ENCODE measurements around the gene DYNC2H1. TPM values are rescaled to one million over a fixed set of nuclear protein-coding genes. Genes with fewer than 3 reads are reported as not detected.

The DYNC2H1 gene, protein sequence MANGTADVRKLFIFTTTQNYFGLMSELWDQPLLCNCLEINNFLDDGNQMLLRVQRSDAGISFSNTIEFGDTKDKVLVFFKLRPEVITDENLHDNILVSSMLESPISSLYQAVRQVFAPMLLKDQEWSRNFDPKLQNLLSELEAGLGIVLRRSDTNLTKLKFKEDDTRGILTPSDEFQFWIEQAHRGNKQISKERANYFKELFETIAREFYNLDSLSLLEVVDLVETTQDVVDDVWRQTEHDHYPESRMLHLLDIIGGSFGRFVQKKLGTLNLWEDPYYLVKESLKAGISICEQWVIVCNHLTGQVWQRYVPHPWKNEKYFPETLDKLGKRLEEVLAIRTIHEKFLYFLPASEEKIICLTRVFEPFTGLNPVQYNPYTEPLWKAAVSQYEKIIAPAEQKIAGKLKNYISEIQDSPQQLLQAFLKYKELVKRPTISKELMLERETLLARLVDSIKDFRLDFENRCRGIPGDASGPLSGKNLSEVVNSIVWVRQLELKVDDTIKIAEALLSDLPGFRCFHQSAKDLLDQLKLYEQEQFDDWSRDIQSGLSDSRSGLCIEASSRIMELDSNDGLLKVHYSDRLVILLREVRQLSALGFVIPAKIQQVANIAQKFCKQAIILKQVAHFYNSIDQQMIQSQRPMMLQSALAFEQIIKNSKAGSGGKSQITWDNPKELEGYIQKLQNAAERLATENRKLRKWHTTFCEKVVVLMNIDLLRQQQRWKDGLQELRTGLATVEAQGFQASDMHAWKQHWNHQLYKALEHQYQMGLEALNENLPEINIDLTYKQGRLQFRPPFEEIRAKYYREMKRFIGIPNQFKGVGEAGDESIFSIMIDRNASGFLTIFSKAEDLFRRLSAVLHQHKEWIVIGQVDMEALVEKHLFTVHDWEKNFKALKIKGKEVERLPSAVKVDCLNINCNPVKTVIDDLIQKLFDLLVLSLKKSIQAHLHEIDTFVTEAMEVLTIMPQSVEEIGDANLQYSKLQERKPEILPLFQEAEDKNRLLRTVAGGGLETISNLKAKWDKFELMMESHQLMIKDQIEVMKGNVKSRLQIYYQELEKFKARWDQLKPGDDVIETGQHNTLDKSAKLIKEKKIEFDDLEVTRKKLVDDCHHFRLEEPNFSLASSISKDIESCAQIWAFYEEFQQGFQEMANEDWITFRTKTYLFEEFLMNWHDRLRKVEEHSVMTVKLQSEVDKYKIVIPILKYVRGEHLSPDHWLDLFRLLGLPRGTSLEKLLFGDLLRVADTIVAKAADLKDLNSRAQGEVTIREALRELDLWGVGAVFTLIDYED (N-terminal part only)
- total RNA-seq, result 1 to 10 TPM; 2.9 to 3.5 TPM

- DNase-seq (peak; percentile 95), ATAC-seq (ENCODE audit: low read depth) (peak; percentile 91)
- peak within 1 kb of the TSS; percentile 87 for H3K27ac Mint-ChIP-seq
- H3K4me1 Mint-ChIP-seq, result peaks cover 12% of the 10 kb centered on the region
- POLR2A ChIA-PET, result interaction anchor here (0.6 to 3.0 kb wide), 5 partner anchors 17 to 1593 kb away, joined by 3 to 39 read pairs (median 4); partner anchors contain the start of gene DCUN1D5
- H3K36me3 Mint-ChIP-seq, result peaks cover 3% of the 10 kb centered on the region
- H3K4me3 Mint-ChIP-seq, result peak within 1 kb of the TSS; percentile 94
- H3K27me3 Mint-ChIP-seq, result peaks cover 13% of the 10 kb centered on the region
- no peaks in the 10 kb centered on the region for H3K9me3 Mint-ChIP-seq
Measured at GRCh38 chr11:103108933-103109817, at the start of gene DYNC2H1. TSS of gene DYNC2H1 (plus strand) at chr11:103109426. CDS start at chr11:103109575, 149 bp downstream.

DNA sequence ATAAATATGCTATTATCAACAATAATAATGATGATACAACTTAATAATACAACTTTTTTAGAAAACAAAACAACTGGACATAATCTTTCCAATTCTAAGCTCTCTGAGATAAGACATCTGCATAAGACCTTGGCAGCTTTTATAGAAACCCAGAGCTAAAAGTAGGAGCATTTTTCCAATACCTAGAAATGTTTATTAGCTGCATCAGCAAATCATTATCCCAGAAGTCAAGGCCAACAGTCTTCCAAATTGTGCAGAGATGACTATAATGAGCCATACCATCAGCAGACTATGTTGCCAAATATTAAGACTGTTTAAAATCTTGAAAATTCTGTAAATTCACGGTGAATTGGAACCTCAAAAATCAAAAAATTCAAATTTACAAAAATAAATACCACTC, 47.6 kb upstream of the DYNC2H1 start:
- Mint-ChIP-seq H3K4me3 (no peak overlapping the region), H3K9me3 (no peaks in the 10 kb centered on the region), H3K4me1 (peaks cover 2% of the 10 kb centered on the region), H3K36me3 (peaks cover 7% of the 10 kb centered on the region), H3K27ac (no peak overlapping the region), H3K27me3 (no peaks in the 10 kb centered on the region)
- POLR2A ChIA-PET, result no interaction called here
- no peak for DNase-seq
- no peak for ATAC-seq (ENCODE audit: low read depth)

GRCh38 chr11:103067118-103067517, 42.1 kb upstream of the DYNC2H1 start:
- ATAC-seq (ENCODE audit: low read depth) (no peak), DNase-seq (no peak)
- no peak overlapping the region for H3K4me3 Mint-ChIP-seq
- no peaks in the 10 kb centered on the region for H3K27me3 Mint-ChIP-seq
- no peak overlapping the region for H3K27ac Mint-ChIP-seq
- H3K9me3 Mint-ChIP-seq, result no peaks in the 10 kb centered on the region
- peaks cover 32% of the 10 kb centered on the region for H3K4me1 Mint-ChIP-seq
- POLR2A ChIA-PET, result no interaction called here
- peaks cover 32% of the 10 kb centered on the region for H3K36me3 Mint-ChIP-seq

- Mint-ChIP-seq H3K27me3 (no peaks in the 10 kb centered on the region), H3K9me3 (no peaks in the 10 kb centered on the region)
Measured at GRCh38 chr11:103069367-103069766, 39.9 kb upstream of the DYNC2H1 start.

DNA sequence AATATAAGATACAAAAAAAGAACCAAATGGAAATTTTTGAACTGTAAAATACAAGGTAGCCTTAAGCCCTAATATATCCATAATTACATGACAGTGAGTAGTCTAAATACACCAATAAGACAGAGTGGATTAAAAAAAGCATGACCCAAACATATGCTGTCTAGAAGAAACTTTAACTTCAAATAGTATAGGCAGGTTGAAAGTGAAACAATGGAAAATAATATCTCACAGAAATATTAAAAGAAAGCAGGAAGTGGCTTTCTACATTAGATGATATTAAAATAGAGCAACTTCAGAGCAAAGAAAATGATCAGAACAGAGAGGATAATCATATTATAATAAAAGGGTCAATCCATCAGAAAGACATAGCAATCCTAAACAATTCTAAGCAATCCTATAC, 39.1 kb upstream of the DYNC2H1 start:
- Mint-ChIP-seq H3K36me3 (peaks cover 41% of the 10 kb centered on the region), H3K27ac (no peak overlapping the region), H3K27me3 (no peaks in the 10 kb centered on the region), H3K4me3 (no peak overlapping the region), H3K4me1 (peaks cover 34% of the 10 kb centered on the region), H3K9me3 (no peaks in the 10 kb centered on the region)
- ATAC-seq (ENCODE audit: low read depth) (peak; percentile 69), DNase-seq (no peak)
- POLR2A ChIA-PET, result no interaction called here

More at GRCh38 chr11:103069367-103069766, 39.9 kb upstream of the DYNC2H1 start:
- POLR2A ChIA-PET, result no interaction called here
- Mint-ChIP-seq H3K36me3 (peaks cover 40% of the 10 kb centered on the region), H3K27ac (peak overlapping the region; percentile 52), H3K4me3 (peak overlapping the region; percentile 34), H3K4me1 (peaks cover 34% of the 10 kb centered on the region)
- no peak for ATAC-seq (ENCODE audit: low read depth)
- no peak for DNase-seq

DNA sequence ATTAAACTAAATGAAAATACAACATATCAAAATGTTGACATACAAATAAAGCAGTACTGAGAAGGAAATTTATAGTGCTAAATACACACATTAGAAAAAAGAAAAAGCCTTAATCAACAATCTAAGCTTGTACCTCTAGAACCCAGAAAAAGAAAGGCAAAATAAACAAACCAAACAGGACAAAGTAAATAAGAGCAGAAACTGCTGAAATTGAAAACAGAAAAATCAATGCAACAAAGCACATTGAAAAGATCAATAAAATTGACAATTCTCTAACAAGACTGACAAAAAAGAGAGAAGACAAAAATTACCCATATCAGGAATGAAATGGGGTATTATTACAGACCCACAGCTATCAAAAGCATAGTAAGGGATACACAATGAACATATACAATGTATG, 38.2 kb upstream of the DYNC2H1 start:
- no peak overlapping the region for H3K4me3 Mint-ChIP-seq
- peaks cover 42% of the 10 kb centered on the region for H3K36me3 Mint-ChIP-seq
- no peak for ATAC-seq (ENCODE audit: low read depth)
- peaks cover 34% of the 10 kb centered on the region for H3K4me1 Mint-ChIP-seq
- DNase-seq, result no peak
- no peaks in the 10 kb centered on the region for H3K9me3 Mint-ChIP-seq
- H3K27ac Mint-ChIP-seq, result peak overlapping the region; percentile 5
- POLR2A ChIA-PET, result interaction anchor here (0.8 kb wide), 1 partner anchor 21 kb away, joined by 3 read pairs; the partner anchor contains the start of gene DCUN1D5
- H3K27me3 Mint-ChIP-seq, result no peaks in the 10 kb centered on the region

DNA sequence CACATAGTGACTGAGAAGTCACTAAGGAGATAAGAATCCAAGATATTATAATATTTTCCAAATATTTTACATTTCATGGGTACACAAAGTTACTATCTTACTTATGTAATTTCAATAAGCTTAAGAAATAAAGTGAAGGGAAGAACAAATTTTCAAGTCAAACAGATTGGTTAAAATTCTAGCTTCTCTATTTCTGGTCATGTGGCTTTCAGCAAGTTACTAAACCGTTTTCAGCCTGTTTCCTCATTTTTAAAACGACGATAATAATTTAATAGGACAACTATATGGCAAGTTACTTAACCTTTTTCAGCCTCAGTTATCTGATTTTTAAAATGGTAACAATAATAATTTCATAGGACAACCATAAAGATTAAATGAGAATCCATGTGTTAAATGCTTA, 32.9 kb upstream of the DYNC2H1 start:
- ATAC-seq (ENCODE audit: low read depth) (no peak), DNase-seq (no peak)
- POLR2A ChIA-PET, result no interaction called here
- H3K4me1 Mint-ChIP-seq, result peaks cover 2% of the 10 kb centered on the region
- H3K27me3 Mint-ChIP-seq, result no peaks in the 10 kb centered on the region
- H3K36me3 Mint-ChIP-seq, result peaks cover 40% of the 10 kb centered on the region
- H3K9me3 Mint-ChIP-seq, result no peaks in the 10 kb centered on the region
- H3K4me3 Mint-ChIP-seq, result no peak overlapping the region
- H3K27ac Mint-ChIP-seq, result no peak overlapping the region

DNA sequence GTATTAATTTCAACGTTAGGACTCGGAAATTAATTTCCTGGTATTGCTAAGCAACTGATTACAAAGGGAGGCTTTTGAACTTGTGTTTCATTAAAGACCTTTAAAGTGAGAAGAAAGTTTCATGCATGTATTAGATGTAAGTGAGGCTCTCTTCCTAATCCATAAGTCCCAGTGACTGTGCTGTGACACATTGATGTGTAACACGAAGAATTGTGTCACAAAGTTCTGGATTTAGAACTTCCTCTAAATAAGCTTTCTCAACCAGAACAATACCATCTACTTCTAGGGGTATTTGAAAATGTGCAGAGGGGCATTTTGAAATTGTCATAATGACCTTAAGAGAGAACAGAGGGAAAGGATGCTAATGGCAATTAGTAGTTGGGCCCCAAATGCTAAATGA, 31.7 kb upstream of the DYNC2H1 start:
- no peak overlapping the region for H3K27ac Mint-ChIP-seq
- POLR2A ChIA-PET, result no interaction called here
- H3K9me3 Mint-ChIP-seq, result no peaks in the 10 kb centered on the region
- ATAC-seq (ENCODE audit: low read depth), result no peak
- H3K36me3 Mint-ChIP-seq, result peaks cover 37% of the 10 kb centered on the region
- H3K27me3 Mint-ChIP-seq, result no peaks in the 10 kb centered on the region
- H3K4me3 Mint-ChIP-seq, result no peak overlapping the region
- no peak for DNase-seq
- H3K4me1 Mint-ChIP-seq, result peaks cover 2% of the 10 kb centered on the region

- Mint-ChIP-seq H3K27me3 (no peaks in the 10 kb centered on the region), H3K4me1 (peaks cover 2% of the 10 kb centered on the region), H3K27ac (no peak overlapping the region), H3K4me3 (no peak overlapping the region), H3K9me3 (no peaks in the 10 kb centered on the region), H3K36me3 (peaks cover 36% of the 10 kb centered on the region)
- ATAC-seq (ENCODE audit: low read depth) (no peak), DNase-seq (no peak)
- POLR2A ChIA-PET, result no interaction called here
Measured at GRCh38 chr11:103078710-103079109, 30.5 kb upstream of the DYNC2H1 start.

- no peaks in the 10 kb centered on the region for H3K9me3 Mint-ChIP-seq
- DNase-seq (no peak), ATAC-seq (ENCODE audit: low read depth) (no peak)
- POLR2A ChIA-PET, result no interaction called here
- no peaks in the 10 kb centered on the region for H3K4me1 Mint-ChIP-seq
- H3K27me3 Mint-ChIP-seq, result no peaks in the 10 kb centered on the region
- no peak overlapping the region for H3K27ac Mint-ChIP-seq
- no peak overlapping the region for H3K4me3 Mint-ChIP-seq
- peaks cover 33% of the 10 kb centered on the region for H3K36me3 Mint-ChIP-seq
Measured at GRCh38 chr11:103079833-103080232, 29.4 kb upstream of the DYNC2H1 start.

DNA sequence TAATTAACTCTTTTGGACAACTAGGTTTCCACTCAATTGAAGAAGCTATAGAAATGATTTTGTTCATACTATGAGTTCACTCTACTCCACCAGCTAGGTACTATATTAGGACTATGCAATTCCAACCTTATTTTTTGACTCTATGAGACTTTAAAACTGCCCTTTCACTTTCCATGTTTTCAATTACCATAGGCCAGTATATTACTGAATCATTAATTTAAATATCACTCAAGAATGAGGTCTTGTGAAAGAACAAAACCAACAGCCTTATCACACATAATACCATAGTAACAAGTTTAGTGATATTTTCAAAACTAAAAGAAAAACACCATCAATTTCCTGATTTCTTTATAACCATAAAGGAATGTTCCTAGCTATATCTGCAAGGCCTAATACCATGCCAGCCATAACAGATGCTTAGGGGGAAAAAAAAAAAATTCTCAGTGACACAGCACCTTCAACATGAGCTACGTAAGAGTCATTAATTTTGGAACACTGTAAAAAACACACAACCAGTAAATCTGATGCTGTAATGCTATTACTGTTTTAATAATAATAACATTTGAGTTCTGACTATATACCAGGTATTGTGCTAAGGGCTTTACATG, 23.4 kb upstream of the DYNC2H1 start:
- Mint-ChIP-seq H3K27me3 (no peaks in the 10 kb centered on the region), H3K27ac (no peak overlapping the region), H3K36me3 (peaks cover 14% of the 10 kb centered on the region), H3K4me3 (no peak overlapping the region), H3K9me3 (no peaks in the 10 kb centered on the region), H3K4me1 (peaks cover 19% of the 10 kb centered on the region)
- DNase-seq, result no peak
- POLR2A ChIA-PET, result interaction anchor here (1.5 kb wide), 1 partner anchor 23 kb away, joined by 4 read pairs; the partner anchor contains the start of gene DYNC2H1
- ATAC-seq (ENCODE audit: low read depth), result no peak

GRCh38 chr11:103086461-103086860, 22.8 kb upstream of the DYNC2H1 start:
- POLR2A ChIA-PET, result interaction anchor here (1.5 kb wide), 1 partner anchor 23 kb away, joined by 4 read pairs; the partner anchor contains the start of gene DYNC2H1
- H3K4me1 Mint-ChIP-seq, result peaks cover 21% of the 10 kb centered on the region
- no peaks in the 10 kb centered on the region for H3K27me3 Mint-ChIP-seq
- H3K9me3 Mint-ChIP-seq, result no peaks in the 10 kb centered on the region
- DNase-seq (no peak), ATAC-seq (ENCODE audit: low read depth) (no peak)
- H3K4me3 Mint-ChIP-seq, result no peak overlapping the region
- H3K36me3 Mint-ChIP-seq, result peaks cover 14% of the 10 kb centered on the region
- H3K27ac Mint-ChIP-seq, result no peak overlapping the region
